ENCODE data around the gene PAQR5. TPM values are rescaled to one million over a fixed set of nuclear protein-coding genes. Genes with fewer than 3 reads are reported as not detected.
"Not testable (repeated sequence)": the region's sequence is repeated elsewhere in the genome, so short reads cannot be mapped to it uniquely, and the experiment has no call there.

PAQR5 gene
- total RNA-seq, 1 experiment from 2014 or later, result 3.8 TPM

DNA sequence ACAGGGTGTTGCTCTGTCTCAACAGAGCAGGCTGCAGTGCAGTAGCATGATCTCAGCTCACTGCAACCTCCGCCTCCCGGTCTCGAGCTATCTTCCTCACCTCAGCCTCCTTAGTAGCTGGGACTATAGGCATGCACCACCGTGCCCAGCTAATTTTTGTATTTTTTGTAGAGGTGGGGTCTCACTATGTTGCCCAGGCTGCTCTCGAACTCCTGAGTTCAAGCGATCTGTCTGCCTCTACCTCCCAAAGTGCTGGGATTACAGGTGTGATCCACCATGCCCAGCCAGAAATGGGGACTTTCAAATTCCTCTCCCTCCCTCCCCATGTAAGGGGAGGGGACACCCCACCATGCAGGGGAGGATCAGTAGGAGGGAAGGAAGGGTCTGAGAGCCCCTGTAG is 3.4 kb downstream of the PAQR5 start:
- not testable (repeated sequence) for H3K36me3 ChIP-seq (replicated peaks; ENCODE audit: control insufficient read depth, insufficient read depth, low read length); H3K4me3 ChIP-seq (ENCODE audit: insufficient read depth, low read depth, low read length); DNase-seq
- peaks cover 34% of the 10 kb centered on the region for H3K27me3 ChIP-seq (ENCODE audit: control insufficient read depth, insufficient read depth, low read length)

DNA sequence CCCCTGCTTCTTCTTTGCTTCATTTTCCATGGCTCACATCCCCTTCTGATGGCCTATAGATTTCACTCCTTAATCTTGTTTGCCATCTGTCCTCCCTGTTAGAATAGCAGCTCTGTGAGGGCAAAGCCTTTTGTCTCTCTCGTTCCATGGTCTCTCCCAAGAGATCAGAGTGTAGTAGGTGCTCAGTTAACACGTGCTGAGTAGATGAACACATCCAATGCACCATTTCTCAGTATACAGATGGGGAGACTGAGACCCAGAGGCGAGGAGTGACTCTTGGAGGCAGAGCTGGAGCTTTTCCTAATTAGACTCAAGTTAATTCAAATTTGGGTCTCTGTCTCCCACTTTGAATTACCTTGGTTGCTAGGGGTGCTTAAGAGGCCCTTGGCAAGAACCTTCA is 4.2 kb downstream of the PAQR5 start:
- H3K36me3 ChIP-seq (replicated peaks; ENCODE audit: control insufficient read depth, insufficient read depth, low read length), result no peaks in the 10 kb centered on the region
- H3K27me3 ChIP-seq (ENCODE audit: control insufficient read depth, insufficient read depth, low read length), result peaks cover 27% of the 10 kb centered on the region
- no peak for DNase-seq
- H3K4me3 ChIP-seq (ENCODE audit: insufficient read depth, low read depth, low read length), result no peak overlapping the region

DNA sequence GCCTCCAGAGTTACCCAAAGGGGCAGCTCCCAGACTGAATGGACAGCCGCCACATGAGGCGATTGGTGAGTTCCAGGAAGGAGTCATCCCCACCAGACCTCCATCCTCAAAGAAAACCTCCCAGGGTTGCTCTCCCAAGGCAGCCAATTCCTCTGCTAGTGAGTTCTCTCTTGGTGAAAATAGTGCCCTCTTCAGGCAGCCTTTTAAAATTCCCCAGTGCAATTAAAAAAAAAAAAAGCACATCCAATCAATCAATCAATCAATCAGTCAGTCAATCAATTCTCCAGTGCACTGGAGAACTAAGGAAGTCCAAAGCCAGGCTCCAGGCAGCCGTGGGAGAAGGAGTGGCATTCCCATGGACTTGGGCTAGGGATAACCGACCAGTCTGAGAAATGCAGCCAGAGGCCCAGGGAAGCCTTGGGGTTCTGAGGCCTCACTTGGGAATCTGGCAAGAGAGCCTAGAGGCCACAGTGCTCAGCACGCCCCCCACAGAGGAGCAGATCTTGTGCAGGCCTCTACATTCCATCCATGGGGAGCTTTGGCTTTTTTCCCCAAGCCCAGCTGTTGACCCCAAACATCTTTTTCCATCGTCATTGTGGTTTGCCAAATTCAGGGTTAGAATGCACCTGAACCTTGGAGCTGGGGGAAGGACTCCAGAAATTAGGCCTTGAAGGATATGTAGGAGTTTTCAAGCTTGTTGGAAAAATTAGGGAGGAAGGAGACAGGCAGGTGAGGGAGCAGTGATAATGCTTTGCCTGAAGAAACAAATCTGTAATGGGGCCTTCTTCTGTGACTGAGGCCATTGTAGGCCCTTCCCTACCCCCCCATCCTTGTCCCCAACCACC is 4.8 kb downstream of the PAQR5 start:
- H3K36me3 ChIP-seq (replicated peaks; ENCODE audit: control insufficient read depth, insufficient read depth, low read length), result no peaks in the 10 kb centered on the region
- peaks cover 20% of the 10 kb centered on the region for H3K27me3 ChIP-seq (ENCODE audit: control insufficient read depth, insufficient read depth, low read length)
- DNase-seq, result peak; percentile 77
- H3K4me3 ChIP-seq (ENCODE audit: insufficient read depth, low read depth, low read length), result no peak overlapping the region

DNA sequence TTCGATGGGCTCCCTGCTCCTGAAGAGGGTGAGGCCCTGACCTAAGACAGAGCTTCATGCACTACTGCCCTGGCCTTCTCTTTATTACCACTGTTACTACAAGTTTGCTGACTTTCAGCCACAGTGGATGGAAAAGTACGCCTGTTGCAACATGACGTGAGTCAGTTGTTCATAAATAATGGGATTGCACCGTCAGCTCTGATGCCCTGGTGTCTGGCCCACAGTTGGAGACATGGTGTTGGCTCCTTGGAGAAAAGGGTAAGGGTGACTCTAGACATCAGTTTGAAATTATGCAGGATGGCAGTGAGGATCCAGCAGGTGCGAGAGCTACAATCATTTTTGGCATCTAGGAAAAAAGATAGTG is 5.5 kb downstream of the PAQR5 start:
- DNase-seq, result no peak
- Histone ChIP-seq H3K27me3 (ENCODE audit: control insufficient read depth, insufficient read depth, low read length) (peaks cover 15% of the 10 kb centered on the region), H3K4me3 (ENCODE audit: insufficient read depth, low read depth, low read length) (no peak overlapping the region), H3K36me3 (replicated peaks; ENCODE audit: control insufficient read depth, insufficient read depth, low read length) (no peaks in the 10 kb centered on the region)

DNA sequence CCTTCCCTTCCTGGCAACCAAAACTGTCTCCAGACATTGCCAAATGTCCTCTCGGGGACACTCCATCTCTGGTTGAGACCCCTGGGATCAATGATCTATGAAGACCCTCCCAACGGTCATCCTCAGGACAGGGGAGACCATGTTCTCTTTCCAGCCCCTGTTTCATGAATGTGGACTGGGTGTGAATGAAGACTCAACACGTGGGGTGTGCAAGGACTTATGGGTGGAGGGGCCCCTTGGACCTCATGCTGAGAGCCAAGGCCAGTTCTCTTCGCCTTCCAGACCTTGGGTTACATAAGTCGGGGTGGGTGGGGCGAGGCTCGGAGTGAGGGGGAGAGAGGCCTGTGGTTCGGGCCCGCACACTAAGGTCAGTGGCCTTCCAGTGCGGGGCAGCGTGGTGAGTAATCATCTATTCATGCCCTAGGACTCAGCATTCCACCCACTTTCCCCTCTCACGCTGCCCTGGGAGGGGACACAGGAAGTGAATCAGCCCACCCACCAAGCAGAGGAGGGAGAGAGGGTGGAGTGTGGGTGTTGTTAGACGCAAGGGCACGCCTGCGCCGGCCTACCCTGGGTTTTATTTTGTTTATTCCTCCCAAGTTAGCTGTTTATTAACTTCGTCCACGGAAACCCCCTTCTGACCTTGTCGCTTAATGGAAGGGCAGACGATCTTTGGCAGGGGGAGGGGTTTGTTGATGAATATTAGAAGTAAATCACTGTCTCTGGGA is 6.7 kb downstream of the PAQR5 start:
- Histone ChIP-seq H3K36me3 (replicated peaks; ENCODE audit: control insufficient read depth, insufficient read depth, low read length) (no peaks in the 10 kb centered on the region), H3K27me3 (ENCODE audit: control insufficient read depth, insufficient read depth, low read length) (peaks cover 3% of the 10 kb centered on the region), H3K4me3 (ENCODE audit: insufficient read depth, low read depth, low read length) (no peak overlapping the region)
- no peak for DNase-seq

DNA sequence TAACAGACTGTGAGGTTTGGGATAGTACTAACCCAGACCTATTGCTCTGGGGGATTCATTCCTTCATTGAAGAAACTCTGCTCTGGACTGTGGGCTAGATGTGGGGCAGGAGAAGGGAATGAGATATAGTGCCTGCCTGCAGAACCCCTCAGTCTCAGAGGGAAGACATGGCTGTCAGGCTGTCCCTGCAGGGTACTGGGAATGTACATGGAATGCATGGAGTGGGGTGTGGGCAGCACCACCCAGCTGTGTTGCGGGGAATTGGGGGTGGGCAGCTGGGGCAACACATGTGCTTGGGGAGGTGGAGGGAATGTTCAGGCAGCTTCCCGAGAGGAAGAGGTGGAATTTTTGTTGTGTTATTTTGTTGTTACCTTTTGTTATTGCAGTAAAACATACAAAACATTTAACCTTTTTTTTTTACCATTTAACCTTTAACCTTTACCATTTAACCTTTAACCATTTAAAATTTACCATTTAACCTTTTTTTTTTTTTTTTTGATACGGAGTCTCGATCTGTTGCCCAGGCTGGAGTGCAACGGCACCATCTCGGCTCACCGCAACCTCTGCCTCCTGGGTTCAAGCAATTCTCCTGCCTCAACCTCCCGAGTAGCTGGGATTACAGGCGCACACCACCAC is 7.3 kb downstream of the PAQR5 start:
- no peaks in the 10 kb centered on the region for H3K36me3 ChIP-seq (replicated peaks; ENCODE audit: control insufficient read depth, insufficient read depth, low read length)
- H3K27me3 ChIP-seq (ENCODE audit: control insufficient read depth, insufficient read depth, low read length), result peaks cover 3% of the 10 kb centered on the region; the same call in 1 of the 2 replicates
- DNase-seq, result no peak
- H3K4me3 ChIP-seq (ENCODE audit: insufficient read depth, low read depth, low read length), result no peak overlapping the region

DNA sequence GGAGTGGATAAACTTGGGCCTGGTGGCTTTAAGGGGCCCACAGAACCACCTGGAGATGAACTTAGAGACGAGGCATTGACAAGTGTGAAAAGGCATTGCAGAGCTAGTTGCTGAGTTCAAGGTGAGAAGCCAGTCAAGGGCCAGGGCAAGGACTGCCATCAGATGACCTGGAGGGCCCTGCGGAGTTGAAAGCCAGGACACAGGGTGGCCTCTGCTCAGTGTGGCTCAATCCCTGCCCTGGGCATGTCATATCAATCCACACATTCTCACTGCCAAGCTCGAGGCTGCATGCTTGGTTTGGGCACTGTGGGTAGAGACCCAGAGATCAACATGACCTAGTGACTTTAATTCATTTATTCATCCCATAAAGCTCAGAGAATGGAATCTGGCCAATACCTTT is 9.2 kb downstream of the PAQR5 start:
- Histone ChIP-seq H3K27me3 (ENCODE audit: control insufficient read depth, insufficient read depth, low read length) (no peaks in the 10 kb centered on the region), H3K4me3 (ENCODE audit: insufficient read depth, low read depth, low read length) (no peak overlapping the region), H3K36me3 (replicated peaks; ENCODE audit: control insufficient read depth, insufficient read depth, low read length) (no peaks in the 10 kb centered on the region)
- no peak for DNase-seq

DNA sequence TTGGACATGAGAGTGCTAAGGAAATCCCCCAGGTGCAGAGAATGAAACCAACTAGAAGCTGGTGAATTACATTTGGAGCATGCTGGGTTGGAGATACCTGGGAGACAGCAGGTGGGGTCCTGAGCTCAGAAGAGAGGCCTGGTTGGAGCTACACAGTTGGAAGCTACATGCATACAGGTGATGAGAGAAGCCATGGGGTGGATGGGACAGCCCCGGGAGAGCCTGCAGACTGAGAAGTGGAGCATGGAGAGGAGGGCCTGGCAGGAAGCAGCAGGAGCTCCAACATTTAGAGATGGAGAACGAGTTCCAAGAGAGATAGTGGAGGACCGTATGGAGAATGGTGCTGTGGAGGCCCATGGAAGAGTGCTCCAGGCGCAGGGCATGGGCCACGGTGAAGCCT is 10.2 kb downstream of the PAQR5 start:
- Histone ChIP-seq H3K4me3 (ENCODE audit: insufficient read depth, low read depth, low read length) (no peak overlapping the region), H3K27me3 (ENCODE audit: control insufficient read depth, insufficient read depth, low read length) (no peaks in the 10 kb centered on the region), H3K36me3 (replicated peaks; ENCODE audit: control insufficient read depth, insufficient read depth, low read length) (no peaks in the 10 kb centered on the region)
- DNase-seq, result no peak

DNA sequence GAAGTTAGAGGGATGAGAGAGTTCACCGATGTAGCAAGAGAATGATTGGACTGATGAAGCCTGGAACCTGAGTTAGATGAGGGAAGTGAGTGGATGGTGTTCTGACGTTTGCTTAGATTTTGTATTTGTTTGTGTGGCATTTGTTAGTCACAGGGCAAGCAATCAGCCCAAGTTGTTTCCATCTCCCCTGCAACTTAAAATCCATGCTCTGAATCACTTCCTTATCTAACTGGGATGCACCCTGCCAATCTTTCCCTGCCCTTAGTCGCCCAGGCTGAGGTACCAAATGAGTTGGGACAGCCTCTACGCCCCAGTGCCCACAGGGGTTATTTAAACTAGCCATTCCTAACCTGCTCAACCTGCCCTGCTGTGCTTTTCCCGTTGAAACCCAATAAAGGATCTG is 12.6 kb downstream of the PAQR5 start:
- no peak overlapping the region for H3K4me3 ChIP-seq (ENCODE audit: insufficient read depth, low read depth, low read length)
- no peaks in the 10 kb centered on the region for H3K36me3 ChIP-seq (replicated peaks; ENCODE audit: control insufficient read depth, insufficient read depth, low read length)
- DNase-seq, result no peak
- H3K27me3 ChIP-seq (ENCODE audit: control insufficient read depth, insufficient read depth, low read length), result no peaks in the 10 kb centered on the region

DNA sequence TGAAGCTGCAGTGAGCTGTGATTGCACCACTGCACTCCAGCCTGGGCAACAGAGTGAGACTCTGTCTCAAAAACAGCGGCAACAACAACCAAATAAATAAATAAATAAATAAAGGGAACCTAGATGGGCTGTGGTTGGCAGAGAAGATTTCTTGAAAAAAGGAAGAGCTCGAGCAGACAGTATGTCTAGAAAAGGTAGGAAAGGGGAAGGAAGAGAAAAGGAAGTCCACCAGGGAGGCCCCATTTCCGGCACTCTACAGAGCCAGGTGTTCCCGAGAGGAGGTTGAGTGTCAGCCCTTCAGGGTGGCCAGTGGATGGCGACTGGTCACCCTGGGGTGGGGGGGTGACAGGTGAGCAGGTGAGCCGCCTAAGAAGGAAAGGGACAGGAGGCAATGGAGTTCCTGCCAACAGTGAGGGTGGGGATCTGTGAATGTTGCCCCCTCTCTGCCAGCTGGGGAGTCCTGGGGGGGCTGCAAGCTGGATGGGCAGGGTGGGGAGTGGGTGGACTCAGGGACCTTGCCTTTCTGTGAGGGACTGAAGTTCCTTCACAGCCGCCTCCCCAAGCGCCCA is 14.8 kb downstream of the PAQR5 start:
- Histone ChIP-seq H3K4me3 (ENCODE audit: insufficient read depth, low read depth, low read length) (no peak overlapping the region), H3K27me3 (ENCODE audit: control insufficient read depth, insufficient read depth, low read length) (no peaks in the 10 kb centered on the region), H3K36me3 (replicated peaks; ENCODE audit: control insufficient read depth, insufficient read depth, low read length) (no peaks in the 10 kb centered on the region)
- DNase-seq, result no peak

DNA sequence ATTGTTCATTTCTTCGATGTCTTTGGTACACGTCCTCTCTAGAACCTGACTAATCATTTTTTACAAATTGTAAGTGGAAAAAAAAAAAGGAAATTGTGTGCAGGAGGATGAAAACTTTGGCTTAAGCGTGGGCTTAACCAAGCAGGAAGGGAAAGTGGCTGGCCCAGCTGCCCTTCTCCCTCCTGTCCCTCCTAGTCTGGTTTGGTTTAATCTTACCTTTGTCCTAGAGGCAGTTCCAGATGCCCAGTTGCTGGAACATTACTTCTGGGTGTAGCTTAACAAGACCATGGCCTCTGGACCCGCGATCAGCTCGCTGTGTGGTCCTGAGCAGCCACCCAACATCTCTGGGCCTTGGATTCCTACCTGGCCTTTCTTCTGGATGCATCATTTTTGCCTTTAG is 15.4 kb downstream of the PAQR5 start:
- H3K27me3 ChIP-seq (ENCODE audit: control insufficient read depth, insufficient read depth, low read length), result no peaks in the 10 kb centered on the region
- DNase-seq, result no peak
- no peaks in the 10 kb centered on the region for H3K36me3 ChIP-seq (replicated peaks; ENCODE audit: control insufficient read depth, insufficient read depth, low read length)
- no peak overlapping the region for H3K4me3 ChIP-seq (ENCODE audit: insufficient read depth, low read depth, low read length)

DNA sequence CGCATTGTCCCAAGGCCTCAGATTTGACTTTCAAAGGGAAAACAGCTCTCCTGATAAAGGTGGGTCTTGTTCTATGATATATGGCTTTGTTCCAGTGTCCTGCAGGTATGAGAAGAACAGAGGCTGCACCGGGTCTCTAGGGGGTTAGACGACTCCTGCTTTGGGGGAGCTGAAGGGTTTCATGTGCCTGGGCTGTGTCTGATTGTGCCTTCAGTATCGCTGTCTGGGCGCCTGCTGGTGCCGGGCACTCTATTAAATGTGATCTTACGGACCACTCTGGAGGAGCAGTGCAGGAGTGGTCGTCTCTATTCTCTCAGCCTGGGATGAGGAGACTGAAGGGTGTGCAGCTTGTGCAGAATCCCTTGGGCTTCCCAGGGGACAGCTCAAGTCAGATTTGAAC is 16.0 kb downstream of the PAQR5 start:
- Histone ChIP-seq H3K27me3 (ENCODE audit: control insufficient read depth, insufficient read depth, low read length) (no peaks in the 10 kb centered on the region), H3K4me3 (ENCODE audit: insufficient read depth, low read depth, low read length) (no peak overlapping the region), H3K36me3 (replicated peaks; ENCODE audit: control insufficient read depth, insufficient read depth, low read length) (no peaks in the 10 kb centered on the region)
- peak; percentile 35 for DNase-seq

DNA sequence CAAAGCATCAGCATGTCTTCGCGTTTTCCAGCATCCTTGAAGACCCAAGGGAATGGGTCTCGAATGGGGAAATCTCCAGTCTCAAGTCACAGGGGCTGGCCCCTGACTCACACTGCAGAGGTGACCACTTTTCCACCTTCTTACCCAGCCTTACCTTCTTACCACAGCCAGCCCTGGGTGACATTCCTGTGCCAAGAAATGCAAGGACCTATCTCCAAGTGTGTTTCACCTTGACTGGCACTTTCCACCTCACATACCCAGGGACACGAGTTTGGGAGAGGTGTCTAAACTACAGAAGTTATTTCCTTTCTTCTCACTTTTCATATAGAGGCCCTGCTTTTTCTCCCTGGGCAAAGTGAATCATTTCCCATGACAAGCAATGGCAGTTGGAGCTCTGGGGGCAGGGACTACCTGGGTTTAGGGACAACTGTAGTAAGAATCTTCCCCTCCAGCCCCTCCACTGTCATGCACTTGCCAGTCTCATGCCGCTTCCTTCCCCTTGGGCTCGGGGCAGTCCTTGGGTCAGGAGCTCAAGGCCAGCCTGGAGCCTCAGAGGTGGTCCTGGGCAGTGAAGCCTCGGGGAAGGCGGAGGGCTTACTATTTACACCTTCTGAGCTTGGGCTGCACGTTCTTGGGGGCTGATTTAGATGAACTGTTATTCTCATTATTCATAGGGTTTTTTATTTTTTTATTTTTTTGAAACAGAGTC is 16.8 kb downstream of the PAQR5 start:
- Histone ChIP-seq H3K4me3 (ENCODE audit: insufficient read depth, low read depth, low read length) (no peak overlapping the region), H3K27me3 (ENCODE audit: control insufficient read depth, insufficient read depth, low read length) (no peaks in the 10 kb centered on the region), H3K36me3 (replicated peaks; ENCODE audit: control insufficient read depth, insufficient read depth, low read length) (no peaks in the 10 kb centered on the region)
- no peak for DNase-seq

DNA sequence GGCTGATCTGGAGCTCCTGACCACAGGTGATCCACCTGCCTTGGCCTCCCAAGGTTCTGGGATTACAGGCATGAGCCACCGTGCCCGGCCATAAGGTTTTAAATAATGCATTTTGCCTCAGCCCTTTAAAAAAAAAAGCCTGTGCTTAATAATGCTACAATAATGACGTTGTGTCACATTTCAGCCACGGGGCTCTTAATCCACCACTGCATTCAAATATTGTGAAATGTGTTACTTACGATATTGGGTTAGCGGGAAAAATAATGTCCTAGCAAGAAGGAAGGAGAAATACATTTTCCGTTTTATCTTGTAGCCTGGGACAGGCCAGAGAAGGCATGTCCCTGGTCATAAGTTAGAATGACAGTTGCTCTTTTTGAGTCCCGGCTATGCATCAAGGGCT is 17.6 kb downstream of the PAQR5 start:
- DNase-seq, result no peak
- Histone ChIP-seq H3K27me3 (ENCODE audit: control insufficient read depth, insufficient read depth, low read length) (no peaks in the 10 kb centered on the region), H3K4me3 (ENCODE audit: insufficient read depth, low read depth, low read length) (no peak overlapping the region), H3K36me3 (replicated peaks; ENCODE audit: control insufficient read depth, insufficient read depth, low read length) (no peaks in the 10 kb centered on the region)
